ENCODE data around the gene SLC4A7. TPM values are rescaled to one million over a fixed set of nuclear protein-coding genes. Genes with fewer than 3 reads are reported as not detected.

SLC4A7 gene
- total and polyA plus RNA-seq, 2 donors (not counting 1 experiment from before 2014, with no cell fraction given) = 9.4 to 46.9 TPM

- Histone ChIP-seq H3K36me3 (replicated peaks in 1 of 2; ENCODE audit: control extremely low read depth in 1 of 2, control insufficient read depth in 1 of 2, extremely low read depth in 1 of 2, insufficient read depth in 2 of 2, low read length in 1 of 2) (no peaks in the 10 kb centered on the region), H4K20me1 (ENCODE audit: control insufficient read depth, insufficient read depth, low read length, poor library complexity, severe bottlenecking) (no peaks in the 10 kb centered on the region), H3K9ac (ENCODE audit: low read length) (no peak overlapping the region), H3K27ac (ENCODE audit: low read length in 2 of 2) (no peak overlapping the region), H3K27me3 (replicated peaks in 1 of 4; ENCODE audit: control extremely low read depth in 1 of 4, control insufficient read depth in 3 of 4, insufficient read depth in 4 of 4, low read length in 3 of 4) (no peaks in the 10 kb centered on the region), H3K9me3 (ENCODE audit: control extremely low read depth in 1 of 3, control insufficient read depth in 2 of 3, insufficient read depth in 1 of 3, low read length in 2 of 3) (no peaks in the 10 kb centered on the region), H2AFZ (ENCODE audit: insufficient read depth, low read depth, low read length, poor library complexity, severe bottlenecking) (no peak overlapping the region), H3K4me3 (ENCODE audit: control extremely low read depth in 1 of 5, extremely low read depth in 1 of 5, insufficient read depth in 1 of 5, low read depth in 2 of 5, low read length in 4 of 5) (no peak overlapping the region), H3K4me2 (replicated peaks; ENCODE audit: low read depth, low read length, poor library complexity, severe bottlenecking) (no peak overlapping the region), H3K4me1 (ENCODE audit: control insufficient read depth in 2 of 2, insufficient read depth in 2 of 2, low read length in 2 of 2) (peaks cover 0 to 3% of the 10 kb centered on the region in 2 donors), H3K79me2 (ENCODE audit: control insufficient read depth, insufficient read depth, low read length) (no peaks in the 10 kb centered on the region)
- ChIA-PET POLR2A (no interaction called here), CTCF (no interaction called here)
- TF ChIP-seq CTCF (IDR thresholded peaks at IDR 0.05) (no peak), EZH2 (IDR thresholded peaks at IDR 0.05; ENCODE audit: borderline replicate concordance, insufficient read depth, low read depth, low read length, poor library complexity, severe bottlenecking) (no peak)
- DNase-seq (no peak), ATAC-seq (ENCODE audit: low read depth) (no peak)
- Mint-ChIP-seq H3K9me3 (ENCODE audit: insufficient read depth) (no peaks in the 10 kb centered on the region), H3K4me3 (no peak overlapping the region), H3K27ac (no peak overlapping the region), H3K27me3 (no peaks in the 10 kb centered on the region), H3K4me1 (no peaks in the 10 kb centered on the region)
- WGBS (ENCODE audit: insufficient coverage) = 75% methylated on average over 1 of the region's 1 CpG
- intact Hi-C loops (cut with micrococcal nuclease) = no loop called here
Measured at GRCh38 chr3:27504749-27505148, 20.6 kb upstream of the SLC4A7 start.

- H3K9me3 Mint-ChIP-seq (ENCODE audit: insufficient read depth) = no peaks in the 10 kb centered on the region
- no peak overlapping the region for H3K4me3 ChIP-seq (ENCODE audit: control extremely low read depth in 1 of 5, extremely low read depth in 1 of 5, insufficient read depth in 1 of 5, low read depth in 2 of 5, low read length in 4 of 5)
- ATAC-seq (ENCODE audit: low read depth) (no peak), DNase-seq (no peak)
- intact Hi-C loops (cut with micrococcal nuclease) = no loop called here
- no peaks in the 10 kb centered on the region for H3K9me3 ChIP-seq (ENCODE audit: control extremely low read depth in 1 of 3, control insufficient read depth in 2 of 3, insufficient read depth in 1 of 3, low read length in 2 of 3)
- no peaks in the 10 kb centered on the region for H3K27me3 ChIP-seq (replicated peaks in 1 of 4; ENCODE audit: control extremely low read depth in 1 of 4, control insufficient read depth in 3 of 4, insufficient read depth in 4 of 4, low read length in 3 of 4)
- no peak overlapping the region for H3K27ac ChIP-seq (ENCODE audit: low read length in 2 of 2)
- H3K4me1 Mint-ChIP-seq = no peaks in the 10 kb centered on the region
- no peak overlapping the region for H2AFZ ChIP-seq (ENCODE audit: insufficient read depth, low read depth, low read length, poor library complexity, severe bottlenecking)
- WGBS (ENCODE audit: insufficient coverage) = 100% methylated on average over 2 of the region's 5 CpGs
- no peak overlapping the region for H3K4me3 Mint-ChIP-seq
- H3K9ac ChIP-seq (ENCODE audit: low read length) = no peak overlapping the region
- no peaks in the 10 kb centered on the region for H3K79me2 ChIP-seq (ENCODE audit: control insufficient read depth, insufficient read depth, low read length)
- no peaks in the 10 kb centered on the region for H4K20me1 ChIP-seq (ENCODE audit: control insufficient read depth, insufficient read depth, low read length, poor library complexity, severe bottlenecking)
- H3K27me3 Mint-ChIP-seq = no peaks in the 10 kb centered on the region
- ChIA-PET POLR2A (no interaction called here), CTCF (interaction anchor here (1.1 kb wide), 1 partner anchor 23 kb away, joined by 3 read pairs; no protein-coding TSS in a partner anchor)
- no peak overlapping the region for H3K27ac Mint-ChIP-seq
- H3K36me3 ChIP-seq (replicated peaks in 1 of 2; ENCODE audit: control extremely low read depth in 1 of 2, control insufficient read depth in 1 of 2, extremely low read depth in 1 of 2, insufficient read depth in 2 of 2, low read length in 1 of 2) = no peaks in the 10 kb centered on the region
- no peaks in the 10 kb centered on the region for H3K4me1 ChIP-seq (ENCODE audit: control insufficient read depth in 2 of 2, insufficient read depth in 2 of 2, low read length in 2 of 2)
- TF ChIP-seq CTCF (IDR thresholded peaks at IDR 0.05) (no peak), EZH2 (IDR thresholded peaks at IDR 0.05; ENCODE audit: borderline replicate concordance, insufficient read depth, low read depth, low read length, poor library complexity, severe bottlenecking) (no peak)
- H3K4me2 ChIP-seq (replicated peaks; ENCODE audit: low read depth, low read length, poor library complexity, severe bottlenecking) = no peak overlapping the region
Measured at GRCh38 chr3:27503526-27503925, 19.3 kb upstream of the SLC4A7 start.
